Activated T-helper 1 cell treated with Interleukin-2 at 50 U/mL for 16 hours (primary cell): ENCODE measurements around the gene TRAP1.

Experiments
- DNase-seq: peaks from one replicate; pipeline ENCODE4 v3.0.0-alpha.2; 2020; ENCODE audit warnings: low read depth

Gene TRAP1

GRCh38 chr16:3651461-3652372, 65.6 kb downstream of the TRAP1 start:
- DNase-seq: no peak

GRCh38 chr16:3650631-3651265, 66.6 kb downstream of the TRAP1 start:
- no peak for DNase-seq

GRCh38 chr16:3646348-3646920, 70.9 kb downstream of the TRAP1 start:
- DNase-seq: no peak

- DNase-seq: no peak
These were observed 71.6 kb downstream of the TRAP1 start for GRCh38 chr16:3645504-3646347.

- no peak for DNase-seq
These were observed 72.2 kb downstream of the TRAP1 start for GRCh38 chr16:3645108-3645503.

- no peak for DNase-seq
These were observed 74.1 kb downstream of the TRAP1 start for GRCh38 chr16:3643095-3643730.

GRCh38 chr16:3642397-3643094, 74.8 kb downstream of the TRAP1 start:
- DNase-seq: no peak

GRCh38 chr16:3641801-3642396, 75.4 kb downstream of the TRAP1 start:
- no peak for DNase-seq

- DNase-seq: no peak
These were observed 76.5 kb downstream of the TRAP1 start for GRCh38 chr16:3640632-3641501.

GRCh38 chr16:3640207-3640606, 77.1 kb downstream of the TRAP1 start:
- no peak for DNase-seq

- DNase-seq: no peak
These were observed 78.2 kb downstream of the TRAP1 start for GRCh38 chr16:3638916-3639644.

- no peak for DNase-seq
These were observed 79.9 kb downstream of the TRAP1 start for GRCh38 chr16:3637371-3637923.

- no peak for DNase-seq
These were observed 91.2 kb downstream of the TRAP1 start for GRCh38 chr16:3625911-3626732.

- DNase-seq: no peak
These were observed 92.0 kb downstream of the TRAP1 start for GRCh38 chr16:3625331-3625730.

GRCh38 chr16:3623642-3624041, 93.7 kb downstream of the TRAP1 start:
- no peak for DNase-seq

- no peak for DNase-seq
These were observed 98.6 kb downstream of the TRAP1 start for GRCh38 chr16:3618769-3619141.

- no peak for DNase-seq
These were observed 104.5 kb downstream of the TRAP1 start for GRCh38 chr16:3612510-3613466.
